B cell (primary cell): ENCODE results near the gene EPOP. TPM values are rescaled to one million over a fixed set of nuclear protein-coding genes. Genes with fewer than 3 reads are reported as not detected.

Experiments
- ATAC-seq: fragments of 200-7000 bp; cut with Tn5 transposase; one replicate; pipeline ENCODE4 v1.10.0; 2021; ENCODE audit warnings: low read depth, mild to moderate bottlenecking, moderate number of reproducible peaks, moderate library complexity
- CTCF ChIA-PET: fragments of 350-600 bp; sonication (Branson Sonifier 250); formaldehyde crosslinking; loops from one replicate; lab custom pipeline; 2021; ENCODE audit warnings: antibody characterized with exemption, inconsistent platforms; lab: Charles Lee
- POLR2A ChIA-PET: fragments of 350-600 bp; sonication (Branson Sonifier 250); formaldehyde crosslinking; loops from one replicate; lab custom pipeline; 2021; ENCODE audit warnings: antibody characterized with exemption; lab: Charles Lee
- DNase-seq: peaks from one replicate; pipeline ENCODE4 v3.0.0; 2013
- H2AFZ ChIP-seq: 2 replicates; pipeline ENCODE4 v1.6.1; 2012; ENCODE audit warnings: mild to moderate bottlenecking, low read depth, low read length; ENCODE audit not compliant: insufficient read depth, poor library complexity, severe bottlenecking
- H3K27ac ChIP-seq, 2 donors: 1 replicate in 1 of 2; 2 replicates in 1 of 2; pipeline ENCODE4 v1.5.1; 2012 to 2013; ENCODE audit warnings: low read length in 2 of 2, mild to moderate bottlenecking in 2 of 2, moderate library complexity in 1 of 2
- H3K27me3 ChIP-seq, 4 experiments: fragments of 200-600 bp in 1 of 4; sonication (generic) in 1 of 4; replicated peaks in 1 of 4; 1 replicate in 2 of 4; 2 replicates in 2 of 4; pipeline versions ENCODE4 v1.6.1 to v1.7.0; 2013 to 2016; ENCODE audit warnings: low read length in 3 of 4, mild to moderate bottlenecking in 2 of 4, mixed read lengths in 1 of 4, moderate library complexity in 1 of 4; ENCODE audit not compliant: insufficient read depth in 4 of 4, control insufficient read depth in 3 of 4; ENCODE audit errors: control extremely low read depth in 1 of 4
- H3K36me3 ChIP-seq, 2 experiments: replicated peaks in 1 of 2; 1 replicate in 1 of 2; 2 replicates in 1 of 2; pipeline versions ENCODE4 v1.6.1 to v1.7.1; 2013; ENCODE audit warnings: low read length in 1 of 2; ENCODE audit not compliant: insufficient read depth in 2 of 2, control insufficient read depth in 1 of 2; ENCODE audit errors: control extremely low read depth in 1 of 2, extremely low read depth in 1 of 2
- H3K4me1 ChIP-seq, 2 donors: fragments of 200-600 bp in 1 of 2; sonication (generic) in 1 of 2; 1 replicate in 1 of 2; 2 replicates in 1 of 2; pipeline versions ENCODE4 v1.5.1 to v1.6.1; 2013 to 2017; ENCODE audit warnings: low read length in 2 of 2; ENCODE audit not compliant: control insufficient read depth in 2 of 2, insufficient read depth in 2 of 2
- H3K4me2 ChIP-seq: replicated peaks from 2 replicates; pipeline ENCODE3; 2012; ENCODE audit warnings: mild to moderate bottlenecking, low read depth, low read length; ENCODE audit not compliant: poor library complexity, severe bottlenecking
- H3K4me3 ChIP-seq, 5 experiments: fragments of 200-600 bp in 1 of 5; sonication (generic) in 1 of 5; 1 replicate in 3 of 5; 2 replicates in 2 of 5; pipeline versions ENCODE4 v1.5.1 to v1.7.0; 2011 to 2016; ENCODE audit warnings: low read length in 4 of 5, mild to moderate bottlenecking in 4 of 5, low read depth in 2 of 5, control low read depth in 1 of 5, moderate library complexity in 1 of 5; ENCODE audit not compliant: insufficient read depth in 1 of 5; ENCODE audit errors: control extremely low read depth in 1 of 5, extremely low read depth in 1 of 5
- H3K79me2 ChIP-seq: fragments of 200-600 bp; sonication (generic); one replicate; pipeline ENCODE4 v1.6.0; 2016; ENCODE audit warnings: low read length; ENCODE audit not compliant: control insufficient read depth, insufficient read depth
- H3K9ac ChIP-seq: fragments of 200-600 bp; sonication (generic); 2 replicates; pipeline ENCODE4 v1.6.1; 2017; ENCODE audit warnings: mild to moderate bottlenecking, low read length, moderate library complexity
- H3K9me3 ChIP-seq, 3 donors: one replicate each; pipeline versions ENCODE4 v1.6.1 to v1.7.1; 2013; ENCODE audit warnings: low read length in 2 of 3; ENCODE audit not compliant: control insufficient read depth in 2 of 3, insufficient read depth in 1 of 3; ENCODE audit errors: control extremely low read depth in 1 of 3
- H4K20me1 ChIP-seq: 2 replicates; pipeline ENCODE4 v1.6.0; 2012; ENCODE audit warnings: mild to moderate bottlenecking, low read length; ENCODE audit not compliant: insufficient read depth, control insufficient read depth, poor library complexity, severe bottlenecking
- H3K27ac Mint-ChIP-seq: one replicate; pipeline ENCODE4 v1.8.0; 2021; ENCODE audit warnings: mixed read lengths
- H3K27me3 Mint-ChIP-seq: one replicate; pipeline ENCODE4 v1.8.0; 2021; ENCODE audit warnings: mixed read lengths
- H3K4me1 Mint-ChIP-seq: one replicate; pipeline ENCODE4 v1.8.0; 2021; ENCODE audit warnings: mixed read lengths
- H3K4me3 Mint-ChIP-seq: one replicate; pipeline ENCODE4 v1.8.0; 2021; ENCODE audit warnings: mixed read lengths
- H3K9me3 Mint-ChIP-seq: one replicate; pipeline ENCODE4 v1.8.0; 2022; ENCODE audit warnings: mixed read lengths; ENCODE audit not compliant: insufficient read depth
- EZH2 ChIP-seq: IDR thresholded peaks from 2 replicates; pipeline ENCODE4 v1.6.1; 2012; ENCODE audit warnings: borderline replicate concordance, low read depth, mild to moderate bottlenecking, moderate library complexity, low read length; ENCODE audit not compliant: insufficient read depth, poor library complexity, severe bottlenecking
- WGBS: methylation state at CpG from one replicate; pipeline ENCODE4 v1.1.5; 2013; ENCODE audit warnings: missing lambda C conversion rate; ENCODE audit not compliant: insufficient coverage; 5-methylcytosine and 5-hydroxymethylcytosine counted together
- intact Hi-C: fragments of 100-400 bp; cut with micrococcal nuclease; formaldehyde crosslinking; loops from one replicate; pipeline ENCODE4 v1.10.0; 2022
- polyA plus RNA-seq: library from polyadenylated mRNA; depleted of rRNA; stranded (reverse); fragments of >200 nt; gene quantifications from 2 replicates; pipeline ENCODE4 v1.2.3, GENCODE V29; 2012
- total RNA-seq, 2 donors: library from RNA; stranded (reverse); fragments of 120-200 nt in 1 of 2; gene quantifications; 1 replicate in 1 of 2; 2 replicates in 1 of 2; pipeline versions ENCODE4 v1.2.3 to v1.2.4, GENCODE V29; 2013 to 2022
- TF ChIP-seq, protein P1 (sequence below): fragments of 200-600 bp; IDR thresholded peaks from one replicate; pipeline ENCODE4 v1.8.0; 2022; ENCODE audit warnings: antibody characterized with exemption, mild to moderate bottlenecking

Gene EPOP
- total and polyA plus RNA-seq, 2 donors (not counting 1 experiment from before 2014, with no cell fraction given): 0.66 to 1.2 TPM

DNA sequence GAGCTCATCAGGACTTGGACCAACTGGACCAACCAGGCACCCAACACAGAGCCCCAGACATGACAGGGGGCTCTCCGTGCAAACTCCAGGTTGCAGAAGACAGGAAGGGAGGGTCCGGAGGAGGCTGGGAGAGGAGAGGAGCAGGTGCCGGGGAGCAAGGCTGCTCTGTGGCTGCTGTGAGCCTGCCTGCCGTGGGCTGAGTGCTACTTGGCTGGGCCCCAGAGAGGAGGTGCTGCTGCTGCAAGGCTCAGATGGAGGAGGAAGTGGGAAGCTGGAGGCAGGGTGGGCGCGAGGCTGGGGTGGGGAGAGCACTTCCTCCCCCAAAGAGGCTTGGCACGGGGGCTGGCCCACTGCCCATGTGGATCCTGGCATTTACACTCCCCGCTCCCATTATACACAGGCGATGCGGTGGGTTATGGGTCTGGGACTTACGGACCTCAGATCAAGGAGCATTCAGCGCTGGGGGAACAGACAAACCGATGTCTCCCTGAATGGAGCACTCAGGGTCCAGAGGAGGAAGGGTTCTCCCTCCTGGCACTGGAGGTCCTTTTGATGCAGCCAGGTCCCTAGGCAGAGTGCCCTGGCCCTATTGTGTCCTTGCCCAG lies 15.9 kb downstream of the EPOP start:
- H3K4me3 Mint-ChIP-seq: no peak overlapping the region
- Histone ChIP-seq H3K9me3 (peaks cover 0 to 4% (median 0%) of the 10 kb centered on the region in 3 donors), H3K79me2 (no peaks in the 10 kb centered on the region), H3K27me3 (peaks cover 0 to 57% (median 4%) of the 10 kb centered on the region in 4 experiments), H3K4me1 (peaks cover 0 to 8% of the 10 kb centered on the region in 2 donors), H3K4me3 (no peak overlapping the region), H3K36me3 (no peaks in the 10 kb centered on the region), H3K27ac (no peak overlapping the region), H3K4me2 (no peak overlapping the region), H4K20me1 (no peaks in the 10 kb centered on the region), H3K9ac (no peak overlapping the region), H2AFZ (no peak overlapping the region)
- ChIA-PET POLR2A (no interaction called here), CTCF (interaction anchor here (11.8 kb wide), 1 partner anchor 102 kb away, joined by 161 read pairs; no protein-coding TSS in a partner anchor)
- no peaks in the 10 kb centered on the region for H3K9me3 Mint-ChIP-seq
- ATAC-seq (no peak), DNase-seq (no peak)
- TF ChIP-seq, protein P1, sequence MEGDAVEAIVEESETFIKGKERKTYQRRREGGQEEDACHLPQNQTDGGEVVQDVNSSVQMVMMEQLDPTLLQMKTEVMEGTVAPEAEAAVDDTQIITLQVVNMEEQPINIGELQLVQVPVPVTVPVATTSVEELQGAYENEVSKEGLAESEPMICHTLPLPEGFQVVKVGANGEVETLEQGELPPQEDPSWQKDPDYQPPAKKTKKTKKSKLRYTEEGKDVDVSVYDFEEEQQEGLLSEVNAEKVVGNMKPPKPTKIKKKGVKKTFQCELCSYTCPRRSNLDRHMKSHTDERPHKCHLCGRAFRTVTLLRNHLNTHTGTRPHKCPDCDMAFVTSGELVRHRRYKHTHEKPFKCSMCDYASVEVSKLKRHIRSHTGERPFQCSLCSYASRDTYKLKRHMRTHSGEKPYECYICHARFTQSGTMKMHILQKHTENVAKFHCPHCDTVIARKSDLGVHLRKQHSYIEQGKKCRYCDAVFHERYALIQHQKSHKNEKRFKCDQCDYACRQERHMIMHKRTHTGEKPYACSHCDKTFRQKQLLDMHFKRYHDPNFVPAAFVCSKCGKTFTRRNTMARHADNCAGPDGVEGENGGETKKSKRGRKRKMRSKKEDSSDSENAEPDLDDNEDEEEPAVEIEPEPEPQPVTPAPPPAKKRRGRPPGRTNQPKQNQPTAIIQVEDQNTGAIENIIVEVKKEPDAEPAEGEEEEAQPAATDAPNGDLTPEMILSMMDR: no peak
- no peak for TF ChIP-seq EZH2
- intact Hi-C loops: no loop called here
- peaks cover 4% of the 10 kb centered on the region for H3K4me1 Mint-ChIP-seq
- H3K27ac Mint-ChIP-seq: no peak overlapping the region
- peaks cover 49% of the 10 kb centered on the region for H3K27me3 Mint-ChIP-seq
- WGBS: 18% methylated on average over 12 of the region's 13 CpGs
